DOHH2 (cell line): ENCODE data around the gene PACS2.
"Not testable (repeated sequence)": the region's sequence is repeated elsewhere in the genome, so short reads cannot be mapped to it uniquely, and the experiment has no call there.

Experiments
- H3F3A ChIP-seq: fragments of 200-600 bp; sonication (generic), shearing (Covaris generic); 2 replicates; pipeline ENCODE4 v1.6.0; 2016; ENCODE audit warnings: antibody characterized with exemption, mild to moderate bottlenecking; ENCODE audit not compliant: control insufficient read depth, insufficient read depth
- H3K27ac ChIP-seq: fragments of 200-600 bp; sonication (generic); 2 replicates; pipeline ENCODE4 v1.5.1; 2014; ENCODE audit warnings: low read depth, mild to moderate bottlenecking, low read length, moderate library complexity
- H3K27me3 ChIP-seq: fragments of 200-600 bp; sonication (generic); 2 replicates; pipeline ENCODE4 v1.6.1; 2014; ENCODE audit warnings: mild to moderate bottlenecking, low read length, mixed read lengths; ENCODE audit not compliant: control insufficient read depth
- H3K36me3 ChIP-seq: fragments of 200-600 bp; sonication (generic); 2 replicates; pipeline ENCODE4 v1.6.1; 2014; ENCODE audit warnings: mild to moderate bottlenecking, low read length, moderate library complexity, mixed read lengths; ENCODE audit not compliant: control insufficient read depth
- H3K4me1 ChIP-seq: fragments of 200-600 bp; sonication (generic); 2 replicates; pipeline ENCODE4 v1.6.1; 2014; ENCODE audit warnings: mild to moderate bottlenecking, low read length, mixed read lengths; ENCODE audit not compliant: control insufficient read depth
- H3K4me2 ChIP-seq: fragments of 200-600 bp; sonication (generic); 2 replicates; pipeline ENCODE4 v1.6.0; 2014; ENCODE audit warnings: mild to moderate bottlenecking, low read length, moderate library complexity
- H3K4me3 ChIP-seq: fragments of 200-600 bp; sonication (generic); 2 replicates; pipeline ENCODE4 v1.5.1; 2014; ENCODE audit warnings: mild to moderate bottlenecking, low read length, mixed read lengths
- H3K79me2 ChIP-seq: fragments of 200-600 bp; sonication (generic); 2 replicates; pipeline ENCODE4 v1.6.1; 2014; ENCODE audit warnings: mild to moderate bottlenecking, low read length, mixed read lengths; ENCODE audit not compliant: control insufficient read depth
- H3K9me2 ChIP-seq: fragments of 200-600 bp; sonication (generic); replicated peaks from 2 replicates; pipeline ENCODE4 v1.6.1; 2014; ENCODE audit warnings: mild to moderate bottlenecking, low read length, mixed read lengths; ENCODE audit not compliant: control insufficient read depth
- H3K9me3 ChIP-seq: fragments of 200-600 bp; sonication (generic); 2 replicates; pipeline ENCODE4 v1.6.1; 2014; ENCODE audit warnings: antibody characterized with exemption, low read length, mixed read lengths; ENCODE audit not compliant: control insufficient read depth, insufficient read depth
- H4K20me1 ChIP-seq: fragments of 200-600 bp; sonication (generic); 2 replicates; pipeline ENCODE4 v1.6.0; 2014; ENCODE audit warnings: low read depth, mild to moderate bottlenecking, antibody characterized with exemption, low read length, moderate library complexity; ENCODE audit not compliant: control insufficient read depth, insufficient read depth
- CTCF ChIP-seq: fragments of 200-600 bp; sonication (generic); IDR thresholded peaks from one replicate; pipeline ENCODE4 v1.5.1; 2014; ENCODE audit warnings: antibody characterized with exemption, mild to moderate bottlenecking, low read depth, low read length; ENCODE audit not compliant: poor library complexity, severe bottlenecking
- EZH2phosphoT487 ChIP-seq: fragments of 200-600 bp; sonication (generic); IDR thresholded peaks from 2 replicates; pipeline ENCODE4 v1.6.1; 2017; ENCODE audit warnings: borderline replicate concordance, mild to moderate bottlenecking, antibody characterized with exemption, low read length, moderate library complexity, mixed read lengths

Gene PACS2

GRCh38 chr14:105358943-105359342 is 44.4 kb downstream of the PACS2 start:
- no peaks in the 10 kb centered on the region for H3K9me2 ChIP-seq
- no peaks in the 10 kb centered on the region for H4K20me1 ChIP-seq
- no peaks in the 10 kb centered on the region for H3K79me2 ChIP-seq

GRCh38 chr14:105361412-105361811 is 46.9 kb downstream of the PACS2 start:
- H4K20me1 ChIP-seq, H3K9me2 ChIP-seq, H3K27me3 ChIP-seq, H3K79me2 ChIP-seq, H3F3A ChIP-seq, H3K4me3 ChIP-seq, H3K36me3 ChIP-seq, H3K9me3 ChIP-seq, H3K27ac ChIP-seq, H3K4me2 ChIP-seq: not testable (repeated sequence)
- peaks cover 13% of the 10 kb centered on the region for H3K4me1 ChIP-seq

More at GRCh38 chr14:105358943-105359342, 44.4 kb downstream of the PACS2 start:
- Histone ChIP-seq H3K4me1 (peaks cover 3% of the 10 kb centered on the region), H3K9me3 (no peaks in the 10 kb centered on the region), H3K27ac (no peak overlapping the region), H3K4me3 (no peak overlapping the region), H3K4me2 (no peak overlapping the region), H3K36me3 (no peaks in the 10 kb centered on the region), H3F3A (peaks cover 4% of the 10 kb centered on the region), H3K27me3 (peaks cover 6% of the 10 kb centered on the region; the same call in 1 of the 2 replicates)
- TF ChIP-seq CTCF = no peak
- TF ChIP-seq EZH2phosphoT487 = no peak

- H3K9me3 ChIP-seq = no peaks in the 10 kb centered on the region
- no peaks in the 10 kb centered on the region for H3K36me3 ChIP-seq
- H3K9me2 ChIP-seq = no peaks in the 10 kb centered on the region
- no peaks in the 10 kb centered on the region for H4K20me1 ChIP-seq
- H3K27me3 ChIP-seq = peaks cover 6% of the 10 kb centered on the region; the same call in 1 of the 2 replicates
- TF ChIP-seq EZH2phosphoT487 (no peak), CTCF (no peak)
- H3K4me1 ChIP-seq = peaks cover 13% of the 10 kb centered on the region
- peak overlapping the region; percentile 49 for H3K4me2 ChIP-seq
- peak overlapping the region; percentile 30 for H3K4me3 ChIP-seq
- peaks cover 5% of the 10 kb centered on the region for H3F3A ChIP-seq
- no peak overlapping the region for H3K27ac ChIP-seq
- no peaks in the 10 kb centered on the region for H3K79me2 ChIP-seq
These were observed 49.5 kb downstream of the PACS2 start for GRCh38 chr14:105363847-105364708.

GRCh38 chr14:105365101-105365500 is 50.6 kb downstream of the PACS2 start:
- H4K20me1 ChIP-seq = no peaks in the 10 kb centered on the region
- H3K27ac ChIP-seq = no peak overlapping the region
- H3K4me3 ChIP-seq = peak overlapping the region; percentile 30; the same call in 1 of the 2 replicates
- no peak for TF ChIP-seq CTCF
- no peak for TF ChIP-seq EZH2phosphoT487
- peaks cover 5% of the 10 kb centered on the region for H3F3A ChIP-seq
- H3K9me3 ChIP-seq = no peaks in the 10 kb centered on the region
- peaks cover 6% of the 10 kb centered on the region; the same call in 1 of the 2 replicates for H3K27me3 ChIP-seq
- H3K9me2 ChIP-seq = no peaks in the 10 kb centered on the region
- peak overlapping the region; percentile 49 for H3K4me2 ChIP-seq
- H3K79me2 ChIP-seq = no peaks in the 10 kb centered on the region
- H3K36me3 ChIP-seq = no peaks in the 10 kb centered on the region
- peaks cover 13% of the 10 kb centered on the region for H3K4me1 ChIP-seq
